ENCODE data around the gene HECW1.
"Not testable (repeated sequence)": the region's sequence is repeated elsewhere in the genome, so short reads cannot be mapped to it uniquely, and the experiment has no call there.

Gene HECW1

DNA sequence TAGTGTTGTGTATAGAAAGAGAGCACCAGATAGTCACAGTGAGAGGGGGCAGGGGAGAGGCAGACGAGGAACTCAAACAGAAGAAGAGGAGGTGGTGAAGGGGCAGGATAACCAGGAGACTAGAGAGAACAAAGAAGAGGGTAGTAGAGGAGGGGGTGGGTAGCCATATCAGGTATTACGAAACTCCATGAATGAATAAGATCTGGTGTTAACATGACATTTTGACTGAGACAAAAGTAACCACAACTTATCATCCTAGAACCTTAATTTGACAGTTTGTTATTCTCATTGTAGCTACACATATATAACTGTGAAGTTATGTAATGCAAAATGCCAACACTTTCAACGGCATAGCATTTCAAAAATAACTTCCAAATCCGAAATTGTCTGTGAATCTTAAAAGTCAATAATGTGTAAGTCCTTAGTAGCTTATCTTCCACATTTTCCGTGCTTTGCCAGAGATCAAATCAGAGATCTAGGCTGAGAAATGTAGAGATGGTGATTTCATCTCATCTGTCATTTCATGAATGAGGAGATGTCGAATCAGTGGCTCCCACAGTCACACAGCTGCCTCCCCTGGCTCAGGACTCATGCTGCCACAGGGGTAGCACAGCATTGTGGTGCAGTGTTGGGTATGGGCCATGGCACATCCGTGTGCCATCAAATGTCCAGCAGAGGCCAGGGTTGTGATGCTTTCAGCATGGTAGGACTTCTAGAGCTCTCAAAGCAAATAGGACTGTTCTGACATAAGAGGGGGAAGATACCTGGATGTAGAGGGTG lies 202.1 kb downstream of the HECW1 start:
- DNase-seq: no peak

GRCh38 chr7:43317075-43317474 lies 204.6 kb downstream of the HECW1 start:
- DNase-seq: no peak

- DNase-seq: no peak
Measured at GRCh38 chr7:43318188-43318770, 205.8 kb downstream of the HECW1 start.

GRCh38 chr7:43325595-43325994 lies 213.1 kb downstream of the HECW1 start:
- no peak for DNase-seq

DNA sequence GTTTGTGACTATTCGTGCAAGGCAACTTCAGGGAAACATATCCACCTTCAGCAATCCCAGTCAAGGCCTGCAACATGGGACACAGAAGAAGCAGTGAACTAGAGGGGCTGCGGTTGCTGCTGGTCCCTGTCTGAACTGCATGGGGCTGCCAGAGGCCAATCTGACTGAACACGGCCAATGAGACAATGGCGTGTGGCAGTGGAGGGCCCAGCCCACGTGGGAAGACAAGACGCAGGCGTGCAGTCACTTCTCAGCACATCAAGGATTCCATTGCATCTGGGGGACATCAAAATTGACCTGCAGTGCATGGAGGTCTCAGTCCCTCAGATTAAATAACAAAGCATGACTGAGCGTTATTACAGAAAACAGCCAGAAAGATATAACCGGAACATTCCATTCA lies 215.9 kb downstream of the HECW1 start:
- no peak for DNase-seq

- no peak for DNase-seq
Measured at GRCh38 chr7:43328785-43329380, 216.4 kb downstream of the HECW1 start.

- no peak for DNase-seq
Measured at GRCh38 chr7:43332193-43332796, 219.8 kb downstream of the HECW1 start.

DNA sequence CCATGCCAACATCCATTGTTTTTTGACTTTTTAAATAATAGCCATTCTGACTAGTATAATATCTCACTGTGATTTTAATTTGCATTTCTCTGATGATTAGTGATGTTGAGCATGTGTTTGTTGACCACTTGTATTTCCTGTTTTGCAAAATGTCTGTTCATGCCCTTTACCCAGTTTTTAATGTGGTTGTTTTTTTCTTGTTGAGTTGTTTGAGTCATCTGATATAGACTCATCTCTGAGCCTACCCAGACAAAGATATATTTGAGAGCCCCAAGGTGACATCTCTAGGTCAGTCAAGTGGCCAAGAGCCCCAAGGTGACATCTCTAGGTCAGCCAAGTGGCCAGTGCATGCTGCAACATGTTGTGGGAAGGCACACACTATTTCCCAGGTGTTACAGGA lies 224.7 kb downstream of the HECW1 start:
- no peak for DNase-seq

DNA sequence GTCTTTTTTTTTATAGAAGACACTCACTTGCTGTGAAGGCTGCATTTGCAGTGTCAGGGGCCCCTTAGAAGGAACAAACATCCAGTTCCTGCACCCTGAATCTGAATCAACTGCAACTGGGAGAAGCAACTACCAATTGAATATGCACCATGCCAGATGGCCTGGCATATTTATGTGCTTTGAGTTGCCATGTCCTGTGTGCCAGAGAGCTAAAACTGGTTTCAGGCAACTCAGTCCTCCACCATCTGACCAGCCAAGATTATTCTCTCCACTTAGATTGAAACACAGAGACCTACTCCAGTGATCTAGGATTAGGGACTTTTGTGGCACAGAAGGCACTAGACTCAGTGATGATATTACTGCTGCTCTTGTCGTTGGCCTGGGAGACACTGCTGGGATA lies 225.4 kb downstream of the HECW1 start:
- no peak for DNase-seq

DNA sequence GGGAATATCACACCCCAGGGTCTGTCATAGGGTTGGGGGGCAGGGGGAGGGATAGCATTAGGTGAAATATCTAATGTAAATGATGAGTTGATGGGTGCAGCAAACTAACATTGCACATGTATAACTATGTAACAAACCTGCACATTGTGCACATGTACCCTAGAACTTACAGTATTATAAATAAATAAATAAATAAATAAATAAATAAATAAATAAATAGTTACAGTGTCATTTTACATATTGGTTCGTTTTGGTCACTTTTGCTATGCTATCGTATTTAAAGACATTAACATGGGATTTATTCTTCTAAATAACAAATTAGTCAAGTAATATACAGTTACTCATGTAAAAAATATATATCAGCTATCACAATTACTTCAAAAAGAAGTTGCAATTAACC lies 228.7 kb downstream of the HECW1 start:
- DNase-seq: no peak

GRCh38 chr7:43343417-43343816 lies 231.0 kb downstream of the HECW1 start:
- not testable (repeated sequence) for DNase-seq

DNA sequence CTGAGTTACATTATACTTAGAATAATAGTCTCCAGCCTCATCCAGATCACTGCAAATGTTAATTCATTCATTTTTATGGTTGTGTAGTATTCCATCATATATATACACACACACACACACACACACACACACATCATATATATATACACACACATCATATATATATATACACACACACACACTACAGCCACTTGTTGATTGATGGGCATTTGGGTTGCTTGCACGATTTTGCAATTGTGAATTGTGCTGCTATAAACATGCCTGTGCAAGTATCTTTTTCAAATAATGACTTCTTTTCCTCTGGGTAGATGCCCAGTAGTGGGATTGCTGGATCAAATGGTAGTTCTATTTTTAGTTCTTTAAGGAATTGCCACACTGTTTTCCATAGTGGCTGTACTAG lies 233.2 kb downstream of the HECW1 start:
- DNase-seq: not testable (repeated sequence)

DNA sequence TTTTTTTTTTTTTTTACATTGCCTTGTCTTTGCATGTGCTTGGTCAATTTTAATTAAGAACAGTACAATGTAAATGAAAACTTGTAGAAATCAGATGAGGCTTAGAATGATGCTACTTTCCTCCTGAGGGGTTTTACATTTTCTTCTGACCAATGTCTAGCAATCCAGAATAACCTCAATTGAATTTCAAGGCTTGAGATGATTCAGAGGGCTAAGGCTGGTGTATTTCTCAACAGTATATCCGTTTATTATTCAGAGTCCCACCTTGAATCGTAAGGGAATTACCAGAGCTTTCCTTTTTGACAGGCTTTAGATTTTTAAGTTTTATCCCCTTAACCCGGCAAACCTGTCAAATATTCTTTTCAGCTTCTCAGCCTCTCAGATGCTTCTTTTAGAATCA lies 239.2 kb downstream of the HECW1 start:
- DNase-seq: no peak

DNA sequence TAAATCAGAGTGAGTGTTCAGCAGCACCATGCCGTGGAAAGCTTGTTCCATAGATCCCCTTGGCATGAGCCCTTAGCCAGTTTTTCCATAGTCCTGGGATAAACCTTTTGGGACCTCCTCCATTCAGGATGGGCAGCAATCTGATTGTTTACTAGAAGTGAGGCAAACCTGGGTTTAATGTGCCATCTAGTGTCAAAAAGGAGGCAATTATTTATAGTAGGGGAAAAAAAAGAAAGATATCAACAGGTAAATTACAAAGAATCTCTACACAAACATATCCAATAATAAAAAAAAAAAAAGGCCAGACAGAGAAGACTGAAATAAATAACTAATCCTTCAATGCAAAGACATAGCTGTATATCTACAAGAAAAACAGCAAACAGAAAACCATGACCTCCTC lies 241.5 kb downstream of the HECW1 start:
- DNase-seq: no peak

GRCh38 chr7:43362652-43363034 lies 250.2 kb downstream of the HECW1 start:
- DNase-seq: no peak

DNA sequence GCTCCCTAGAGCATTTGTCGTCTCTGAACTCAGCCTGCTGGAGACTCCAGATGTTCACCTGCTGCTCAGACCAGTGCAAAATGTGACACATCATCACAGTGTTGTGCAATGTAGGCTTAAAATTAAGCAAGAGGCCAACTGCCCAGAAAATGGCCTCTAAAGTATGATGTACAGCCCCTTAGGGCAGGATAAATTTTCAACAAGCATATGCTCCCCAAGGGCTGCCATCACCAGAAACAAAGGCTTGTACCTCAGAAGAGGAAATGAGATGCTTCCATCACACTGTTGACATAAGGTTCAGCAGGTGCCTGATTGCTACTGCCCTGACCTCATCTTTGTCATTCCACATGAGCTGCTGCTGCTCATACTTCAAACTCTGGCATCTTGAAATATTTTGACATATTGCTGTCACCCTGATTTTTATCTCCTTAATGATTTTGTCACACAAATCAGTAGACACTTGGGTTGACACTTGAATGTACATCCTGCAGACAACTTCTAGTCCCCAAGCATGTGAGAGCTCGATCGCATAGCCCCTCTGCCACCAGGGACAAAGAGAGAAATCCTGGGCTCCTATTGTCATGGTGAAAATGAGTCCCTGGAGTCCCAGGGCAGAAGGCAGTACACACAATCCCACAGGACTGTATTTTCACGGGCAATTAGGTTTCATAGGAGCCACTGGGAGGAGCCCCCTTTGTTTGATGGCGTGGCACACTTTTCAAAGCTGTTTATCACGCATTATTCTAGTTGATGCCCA lies 250.8 kb downstream of the HECW1 start:
- DNase-seq: no peak

DNA sequence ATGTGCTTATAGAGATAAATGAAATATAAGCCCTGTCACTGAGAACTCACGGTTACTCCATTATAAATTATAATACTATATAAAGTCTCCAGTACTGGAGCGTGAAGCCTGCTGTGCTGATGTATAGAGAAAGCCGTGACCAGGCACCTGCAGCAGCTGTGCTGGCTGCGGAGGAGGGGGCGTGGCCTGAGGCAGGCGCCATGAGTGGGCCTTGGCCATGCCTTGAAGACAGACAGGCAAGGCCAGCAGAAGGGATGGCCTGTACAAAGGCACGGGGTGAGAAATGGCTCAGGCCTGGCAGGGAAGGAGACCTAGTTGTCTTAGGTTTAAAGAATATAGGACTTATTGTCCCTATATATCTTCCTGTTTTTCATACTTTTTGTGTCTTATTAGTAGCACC lies 251.9 kb downstream of the HECW1 start:
- peak; percentile 4 for DNase-seq

- DNase-seq: no peak
Measured at GRCh38 chr7:43372676-43373355, 260.4 kb downstream of the HECW1 start.

- no peak for DNase-seq
Measured at GRCh38 chr7:43377196-43377960, 264.9 kb downstream of the HECW1 start.

DNA sequence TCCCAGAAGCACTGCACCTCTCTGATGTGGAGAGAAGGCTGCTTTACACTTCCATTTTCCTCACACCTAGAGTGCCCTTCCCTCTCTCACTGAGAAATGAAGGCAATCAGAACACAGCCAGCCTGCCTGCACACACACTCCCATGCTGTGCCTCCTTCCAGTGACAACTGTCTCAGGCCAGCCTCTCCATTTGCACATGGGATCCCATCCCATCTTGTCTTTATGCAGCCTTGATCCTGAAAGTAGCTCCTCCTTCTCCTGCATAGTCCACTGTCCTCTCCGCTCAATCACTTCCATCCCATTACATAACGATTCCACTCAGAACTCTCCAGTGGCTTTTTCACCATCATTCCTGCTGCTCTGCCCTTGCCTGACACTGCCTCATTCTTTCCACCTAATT lies 266.8 kb downstream of the HECW1 start:
- DNase-seq: no peak

GRCh38 chr7:43384616-43385308 lies 272.3 kb downstream of the HECW1 start:
- no peak for DNase-seq
